A549 (cell line): ENCODE measurements around the gene SLC11A2. TPM values are rescaled to one million over a fixed set of nuclear protein-coding genes. Genes with fewer than 3 reads are reported as not detected.
"Not testable (repeated sequence)": the region's sequence is repeated elsewhere in the genome, so short reads cannot be mapped to it uniquely, and the experiment has no call there.

Experiments
- ATAC-seq, 2 experiments: fragments of 200-7000 bp in 1 of 2; fragments of >200 bp in 1 of 2; cut with Nextera tagmentation in 1 of 2; cut with Tn5 transposase in 1 of 2; 3 replicates each; pipeline versions ENCODE4 v1.8.0 to v1.9.1; 2018 to 2020; ENCODE audit warnings: mild to moderate bottlenecking in 1 of 2, moderate library complexity in 1 of 2
- CTCF ChIA-PET: fragments of 300-600 bp; sonication (Branson Sonifier 250); formaldehyde crosslinking; extraction: SDS; loops from one replicate; lab custom pipeline; 2021; ENCODE audit warnings: antibody characterized with exemption, inconsistent platforms; lab: Yijun Ruan, JAX
- POLR2A ChIA-PET: fragments of 350-600 bp; formaldehyde crosslinking; extraction: SDS; loops from one replicate; lab custom pipeline; 2021; ENCODE audit warnings: antibody characterized with exemption, inconsistent platforms; lab: Yijun Ruan, JAX
- DNase-seq, 2 experiments: peaks; one replicate each; pipeline versions ENCODE4 v3.0.0 to v3.0.0-alpha.2; 2011 to 2016; ENCODE audit warnings: low read depth in 1 of 2, low spot score in 1 of 2
- FAIRE-seq: peaks from 2 replicates; lab custom pipeline; 2011; peaks lifted over from hg19 to GRCh38; lab: Jason Lieb, UNC
- H3K27ac ChIP-seq, 2 experiments: fragments of >200 bp; sonication (Bioruptor Twin); formaldehyde crosslinking; 3 replicates each; pipeline ENCODE4 v1.5.1; 2016 to 2017
- H3K4me1 ChIP-seq: fragments of >200 bp; sonication (Bioruptor Twin); formaldehyde crosslinking; 3 replicates; pipeline ENCODE4 v1.6.1; 2016
- H3K4me2 ChIP-seq: fragments of >200 bp; sonication (Bioruptor Twin); formaldehyde crosslinking; 3 replicates; pipeline ENCODE4 v1.6.1; 2016
- H3K4me3 ChIP-seq: fragments of >200 bp; sonication (Bioruptor Twin); formaldehyde crosslinking; 3 replicates; pipeline ENCODE4 v1.5.1; 2016
- H3K9me3 ChIP-seq: fragments of >200 bp; sonication (Bioruptor Twin); formaldehyde crosslinking; 3 replicates; pipeline ENCODE4 v1.6.1; 2016
- CHD4 ChIP-seq: fragments of 200-600 bp; sonication (generic); IDR thresholded peaks from 2 replicates; pipeline ENCODE4 v1.6.1; 2016; ENCODE audit warnings: antibody characterized with exemption, mild to moderate bottlenecking, borderline replicate concordance
- CTCF ChIP-seq: fragments of >200 bp; sonication (Bioruptor Twin); formaldehyde crosslinking; IDR thresholded peaks from 3 replicates; pipeline ENCODE4 v1.5.1; 2016
- EP300 ChIP-seq, 2 experiments: fragments of >200 bp; sonication (Bioruptor Twin); formaldehyde crosslinking; IDR thresholded peaks; 2 replicates in 1 of 2; 3 replicates in 1 of 2; pipeline ENCODE4 v1.6.1; 2016 to 2017
- FOSL2 ChIP-seq, 2 experiments: fragments of 450-650 bp in 1 of 2; fragments of >200 bp in 1 of 2; sonication (Bioruptor Twin) in 1 of 2; formaldehyde crosslinking; IDR thresholded peaks; 2 replicates each; pipeline versions ENCODE4 v1.5.0 to v1.6.1; 2016 to 2020; ENCODE audit warnings: mild to moderate bottlenecking in 1 of 2, moderate library complexity in 1 of 2
- FOXS1 ChIP-seq: fragments of 250-450 bp; sonication (Bioruptor Pico); IDR thresholded peaks from 2 replicates; pipeline ENCODE4 v1.5.0; 2020; ENCODE audit warnings: mild to moderate bottlenecking, moderate library complexity
- HDAC2 ChIP-seq: fragments of 200-600 bp; sonication (generic); IDR thresholded peaks from 2 replicates; pipeline ENCODE4 v1.6.1; 2016
- HMGXB4 ChIP-seq: fragments of 250-450 bp; sonication (Bioruptor Pico); IDR thresholded peaks from 2 replicates; pipeline ENCODE4 v1.5.0; 2021; ENCODE audit warnings: mild to moderate bottlenecking, moderate library complexity, borderline replicate concordance
- HOXB5 ChIP-seq: fragments of 250-450 bp; sonication (Bioruptor Pico); IDR thresholded peaks from 2 replicates; pipeline ENCODE4 v1.5.0; 2020; ENCODE audit warnings: mild to moderate bottlenecking, moderate library complexity
- JUNB ChIP-seq: fragments of >200 bp; sonication (Bioruptor Twin); formaldehyde crosslinking; IDR thresholded peaks from 2 replicates; pipeline ENCODE4 v1.6.1; 2016
- KDM5A ChIP-seq: fragments of 200-600 bp; sonication (generic); IDR thresholded peaks from 2 replicates; pipeline ENCODE4 v1.6.1; 2016; ENCODE audit warnings: antibody characterized with exemption, mild to moderate bottlenecking
- MAZ ChIP-seq: fragments of 150-350 bp; IDR thresholded peaks from 2 replicates; pipeline ENCODE4 v1.6.1; 2014; ENCODE audit warnings: antibody characterized with exemption, low read depth, low read length, borderline replicate concordance
- MYC ChIP-seq: IDR thresholded peaks from 2 replicates; pipeline ENCODE4 v1.6.1; 2012; ENCODE audit warnings: mild to moderate bottlenecking, inconsistent platforms, low read length, improper control_type of control experiment, borderline replicate concordance
- NFE2L2 ChIP-seq: fragments of 150-350 bp; conservative IDR thresholded peaks from 2 replicates; pipeline ENCODE4 v1.6.1; 2014; ENCODE audit warnings: low read length
- NR3C1 ChIP-seq: fragments of >200 bp; sonication (Bioruptor Twin); formaldehyde crosslinking; IDR thresholded peaks from 3 replicates; pipeline ENCODE4 v1.6.1; 2017
- POLR2AphosphoS2 ChIP-seq: conservative IDR thresholded peaks from 2 replicates; pipeline ENCODE4 v1.6.1; 2012; ENCODE audit warnings: low read length, improper control_type of control experiment, inconsistent platforms
- RAD21 ChIP-seq, 2 experiments: fragments of >200 bp in 1 of 2; sonication (Bioruptor Twin) in 1 of 2; formaldehyde crosslinking in 1 of 2; IDR thresholded peaks in 1 of 2; conservative IDR thresholded peaks in 1 of 2; 2 replicates in 1 of 2; 3 replicates in 1 of 2; pipeline ENCODE4 v1.6.1; 2012 to 2018; ENCODE audit warnings: inconsistent platforms in 1 of 2
- RARB ChIP-seq: fragments of 250-450 bp; sonication (Bioruptor Pico); IDR thresholded peaks from 2 replicates; pipeline ENCODE4 v1.8.0; 2021; ENCODE audit warnings: mild to moderate bottlenecking, moderate library complexity
- REST ChIP-seq: fragments of 200-600 bp; sonication (generic); IDR thresholded peaks from 2 replicates; pipeline ENCODE4 v1.6.1; 2016; ENCODE audit warnings: antibody characterized with exemption, mild to moderate bottlenecking, moderate library complexity
- RFX5 ChIP-seq: fragments of 450-650 bp; IDR thresholded peaks from 2 replicates; pipeline ENCODE4 v1.7.1; 2014; ENCODE audit warnings: antibody characterized with exemption, mild to moderate bottlenecking, moderate library complexity
- SMC3 ChIP-seq: fragments of >200 bp; sonication (Bioruptor Twin); formaldehyde crosslinking; IDR thresholded peaks from 3 replicates; pipeline ENCODE4 v1.6.1; 2018; ENCODE audit warnings: inconsistent platforms
- TFCP2L1 ChIP-seq: fragments of 250-450 bp; sonication (Bioruptor Pico); IDR thresholded peaks from 2 replicates; pipeline ENCODE4 v1.5.0; 2021; ENCODE audit warnings: mild to moderate bottlenecking
- TP53 ChIP-seq: fragments of 250-450 bp; sonication (Bioruptor Pico); IDR thresholded peaks from 2 replicates; pipeline ENCODE4 v1.5.0; 2021; ENCODE audit warnings: mild to moderate bottlenecking, moderate library complexity
- ZC3H11A ChIP-seq: fragments of 450-650 bp; IDR thresholded peaks from 2 replicates; pipeline ENCODE4 v1.6.1; 2014; ENCODE audit warnings: antibody characterized with exemption, mild to moderate bottlenecking
- ZFP36 ChIP-seq: fragments of 450-650 bp; IDR thresholded peaks from 2 replicates; pipeline ENCODE4 v1.6.1; 2014; ENCODE audit warnings: borderline replicate concordance; ENCODE audit not compliant: partially characterized antibody
- ZNF302 ChIP-seq: fragments of 250-450 bp; sonication (Bioruptor Pico); IDR thresholded peaks from 2 replicates; pipeline ENCODE4 v1.9.0; 2021; ENCODE audit warnings: inconsistent platforms, mild to moderate bottlenecking, moderate library complexity
- WGBS: methylation state at CpG from one replicate; pipeline ENCODE4 v1.1.6; 2017; ENCODE audit errors: missing lambda C conversion rate; 5-methylcytosine and 5-hydroxymethylcytosine counted together
- polyA plus RNA-seq, 4 experiments: library from polyadenylated mRNA; depleted of rRNA in 3 of 4; stranded (reverse); fragments of >200 nt; fragmentation: RNase III in 1 of 4; extraction: RNeasy Plus Mini Kit Qiagen cat#74134 plus additional on column Dnase treatment in 1 of 4; gene quantifications; 2 replicates in 3 of 4; 3 replicates in 1 of 4; pipeline ENCODE4 v1.2.3, GENCODE V29; 2011 to 2017

Gene SLC11A2
- polyA plus RNA-seq, 2 of the 4 experiments (the other 2 are of a cell fraction), result 30.8 to 80.7 TPM

GRCh38 chr12:50955288-50955687 lies 70.9 kb downstream of the SLC11A2 start:
- Histone ChIP-seq H3K4me1 (no peaks in the 10 kb centered on the region), H3K27ac (no peak overlapping the region), H3K9me3 (no peaks in the 10 kb centered on the region), H3K4me3 (no peak overlapping the region), H3K4me2 (no peak overlapping the region)
- WGBS, result 91% methylated on average over 1 of the region's 1 CpG
- POLR2A ChIA-PET, result no interaction called here
- CTCF ChIA-PET, result interaction anchor here (1.2 kb wide), 1 partner anchor 201 kb away, joined by 3 read pairs; no protein-coding TSS in a partner anchor
- DNase-seq (no peak), FAIRE-seq (no peak), ATAC-seq (no peak)
- no peak for TF ChIP-seq NR3C1
- no peak for TF ChIP-seq TFCP2L1 (CRISPR knock-in tag)
- TF ChIP-seq RFX5, result no peak
- TF ChIP-seq RAD21 (conservative IDR thresholded peaks at IDR 0.05 in 1 of 2, IDR thresholded peaks at IDR 0.05 in 1 of 2), result no peak
- no peak for TF ChIP-seq ZFP36
- no peak for TF ChIP-seq EP300 (IDR thresholded peaks at IDR 0.05)
- no peak for TF ChIP-seq REST
- no peak for TF ChIP-seq JUNB
- no peak for TF ChIP-seq ZNF302 (CRISPR knock-in tag)
- no peak for TF ChIP-seq RARB (CRISPR knock-in tag)
- no peak for TF ChIP-seq ZC3H11A
- no peak for TF ChIP-seq HMGXB4 (CRISPR knock-in tag)
- no peak for TF ChIP-seq NFE2L2

- H3K4me1 ChIP-seq, POLR2A ChIA-PET, H3K4me2 ChIP-seq, H3K9me3 ChIP-seq, FAIRE-seq, DNase-seq, ATAC-seq, H3K27ac ChIP-seq, H3K4me3 ChIP-seq: not testable (repeated sequence)
- WGBS, result 90% methylated on average over 2 of the region's 2 CpGs
- CTCF ChIA-PET, result interaction anchor here (1.2 kb wide), 1 partner anchor 201 kb away, joined by 3 read pairs; no protein-coding TSS in a partner anchor
Measured at GRCh38 chr12:50954789-50955188, 71.4 kb downstream of the SLC11A2 start.

- ChIA-PET CTCF (no interaction called here), POLR2A (no interaction called here)
- DNase-seq (no peak), ATAC-seq (no peak), FAIRE-seq (no peak)
- H3K4me2 ChIP-seq, result no peak overlapping the region
- WGBS, result 81% methylated on average over 7 of the region's 7 CpGs
- H3K4me3 ChIP-seq, result no peak overlapping the region
- H3K4me1 ChIP-seq, result no peaks in the 10 kb centered on the region
- no peak overlapping the region for H3K27ac ChIP-seq
- TF ChIP-seq POLR2AphosphoS2 (no peak), RAD21 (conservative IDR thresholded peaks at IDR 0.05 in 1 of 2, IDR thresholded peaks at IDR 0.05 in 1 of 2) (0 out of 5 replicates have a peak, but pooled peaks of 1 of the 2 experiments have one; percentile 2)
- no peaks in the 10 kb centered on the region for H3K9me3 ChIP-seq
Measured at GRCh38 chr12:50953047-50953446, 73.1 kb downstream of the SLC11A2 start.

GRCh38 chr12:50952510-50952909 lies 73.7 kb downstream of the SLC11A2 start, which contains the start of gene HIGD1C:
TSS of gene HIGD1C (plus strand) at chr12:50952544. CDS start at chr12:50953999, 1,455 bp downstream.
- no peaks in the 10 kb centered on the region for H3K9me3 ChIP-seq
- 94% methylated on average over 17 of the region's 19 CpGs for WGBS
- no peaks in the 10 kb centered on the region for H3K4me1 ChIP-seq
- CTCF ChIA-PET, result no interaction called here
- POLR2A ChIA-PET, result no interaction called here
- no peak within 1 kb of the TSS for H3K27ac ChIP-seq
- no peak within 1 kb of the TSS for H3K4me3 ChIP-seq
- FAIRE-seq (no peak), ATAC-seq (no peak; a peak in 2 of 6 replicates), DNase-seq (no peak)
- no peak within 1 kb of the TSS for H3K4me2 ChIP-seq
- no peak for TF ChIP-seq HOXB5
- TF ChIP-seq MYC, result no peak
- no peak for TF ChIP-seq KDM5A
- TF ChIP-seq FOSL2 (IDR thresholded peaks at IDR 0.05), result no peak
- TF ChIP-seq FOSL2 (CRISPR knock-in tag; IDR thresholded peaks at IDR 0.05), result no peak
- no peak for TF ChIP-seq FOXS1 (CRISPR knock-in tag)
- TF ChIP-seq POLR2AphosphoS2, result no peak
- no peak for TF ChIP-seq RAD21 (conservative IDR thresholded peaks at IDR 0.05 in 1 of 2, IDR thresholded peaks at IDR 0.05 in 1 of 2)
- TF ChIP-seq TP53 (CRISPR knock-in tag), result no peak
- TF ChIP-seq CTCF, result no peak
- no peak for TF ChIP-seq CHD4
- no peak for TF ChIP-seq SMC3
- no peak for TF ChIP-seq MAZ
- TF ChIP-seq HDAC2, result no peak
